Uterus (tissue), 2 donors: ENCODE data around the gene PEPD.
"Not testable (repeated sequence)": the region's sequence is repeated elsewhere in the genome, so short reads cannot be mapped to it uniquely, and the experiment has no call there.

Experiments
- POLR2A ChIP-seq, 2 donors: fragments of 450-650 bp; IDR thresholded peaks; one replicate each; pipeline ENCODE4 v1.6.1; 2016; ENCODE audit warnings: antibody characterized with exemption in 2 of 2, mild to moderate bottlenecking in 1 of 2, moderate library complexity in 1 of 2
- TF ChIP-seq, protein P1 (sequence below), 4 experiments: fragments of 200-600 bp in 2 of 4; fragments of 450-650 bp in 2 of 4; sonication (generic) in 2 of 4; IDR thresholded peaks; one replicate each; pipeline ENCODE4 v1.5.1; 2016 to 2019; ENCODE audit warnings: antibody characterized with exemption in 4 of 4, mild to moderate bottlenecking in 2 of 4, moderate library complexity in 1 of 4

GRCh38 chr19:33490596-33490995, 31.0 kb downstream of the PEPD start:
- TF ChIP-seq, protein P1, sequence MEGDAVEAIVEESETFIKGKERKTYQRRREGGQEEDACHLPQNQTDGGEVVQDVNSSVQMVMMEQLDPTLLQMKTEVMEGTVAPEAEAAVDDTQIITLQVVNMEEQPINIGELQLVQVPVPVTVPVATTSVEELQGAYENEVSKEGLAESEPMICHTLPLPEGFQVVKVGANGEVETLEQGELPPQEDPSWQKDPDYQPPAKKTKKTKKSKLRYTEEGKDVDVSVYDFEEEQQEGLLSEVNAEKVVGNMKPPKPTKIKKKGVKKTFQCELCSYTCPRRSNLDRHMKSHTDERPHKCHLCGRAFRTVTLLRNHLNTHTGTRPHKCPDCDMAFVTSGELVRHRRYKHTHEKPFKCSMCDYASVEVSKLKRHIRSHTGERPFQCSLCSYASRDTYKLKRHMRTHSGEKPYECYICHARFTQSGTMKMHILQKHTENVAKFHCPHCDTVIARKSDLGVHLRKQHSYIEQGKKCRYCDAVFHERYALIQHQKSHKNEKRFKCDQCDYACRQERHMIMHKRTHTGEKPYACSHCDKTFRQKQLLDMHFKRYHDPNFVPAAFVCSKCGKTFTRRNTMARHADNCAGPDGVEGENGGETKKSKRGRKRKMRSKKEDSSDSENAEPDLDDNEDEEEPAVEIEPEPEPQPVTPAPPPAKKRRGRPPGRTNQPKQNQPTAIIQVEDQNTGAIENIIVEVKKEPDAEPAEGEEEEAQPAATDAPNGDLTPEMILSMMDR (IDR thresholded peaks at IDR 0.05), result not testable (repeated sequence)
- TF ChIP-seq POLR2A (IDR thresholded peaks at IDR 0.05), result not testable (repeated sequence)
